H1 (cell line): ENCODE measurements around the gene GPR160. TPM values are rescaled to one million over a fixed set of nuclear protein-coding genes. Genes with fewer than 3 reads are reported as not detected.

Experiments used
- CTBP2 ChIP-seq: IDR thresholded peaks from 2 replicates; pipeline ENCODE4 v1.7.0; 2011; ENCODE audit warnings: borderline replicate concordance, mild to moderate bottlenecking, moderate library complexity, mixed read lengths, low read length; ENCODE audit not compliant: insufficient read depth, insufficient read length
- FOSL1 ChIP-seq: IDR thresholded peaks from 2 replicates; pipeline ENCODE4 v1.6.1; 2011; ENCODE audit warnings: mild to moderate bottlenecking, low read depth, low read length, moderate library complexity; ENCODE audit not compliant: insufficient read depth
- GTF2F1 ChIP-seq: IDR thresholded peaks from 2 replicates; pipeline ENCODE4 v1.6.1; 2012; ENCODE audit warnings: low read depth, low read length, improper control_type of control experiment, borderline replicate concordance
- POLR2A ChIP-seq, 2 experiments: IDR thresholded peaks; 1 replicate in 1 of 2; 2 replicates in 1 of 2; pipeline ENCODE4 v1.6.1; 2011; ENCODE audit warnings: low read depth in 2 of 2, low read length in 2 of 2, mild to moderate bottlenecking in 2 of 2; ENCODE audit errors: control extremely low read depth in 1 of 2
- RXRA ChIP-seq: IDR thresholded peaks from 2 replicates; pipeline ENCODE4 v1.6.1; 2011; ENCODE audit warnings: low read depth, mild to moderate bottlenecking, low read length, moderate library complexity; ENCODE audit not compliant: insufficient read depth
- polyA plus RNA-seq, 7 experiments: library from polyadenylated mRNA; depleted of rRNA in 3 of 7; stranded (reverse) in 5 of 7; unstranded in 2 of 7; fragments of >200 nt in 5 of 7; fragments of 200-250 nt in 2 of 7; gene quantifications; 1 replicate in 5 of 7; 2 replicates in 1 of 7; 4 replicates in 1 of 7; pipeline versions ENCODE4 v1.2.1 to v1.2.3, GENCODE V29; 2011 to 2013; ENCODE audit warnings: missing spikeins in 2 of 7, mixed read lengths in 2 of 7
- total RNA-seq: library from RNA; stranded (reverse); fragmentation: NEBNext Ultra II Directional; extraction: Animal tissue kit (Norgen Biotek cat#: 25700); gene quantifications from 2 replicates; pipeline ENCODE4 v1.2.1, GENCODE V29; 2021

GPR160 gene
- total and polyA plus RNA-seq, 2 of the 8 experiments (the other 6 are each of a cell fraction or from before 2014, with no cell fraction given) = 14.3 to 16.6 TPM

DNA sequence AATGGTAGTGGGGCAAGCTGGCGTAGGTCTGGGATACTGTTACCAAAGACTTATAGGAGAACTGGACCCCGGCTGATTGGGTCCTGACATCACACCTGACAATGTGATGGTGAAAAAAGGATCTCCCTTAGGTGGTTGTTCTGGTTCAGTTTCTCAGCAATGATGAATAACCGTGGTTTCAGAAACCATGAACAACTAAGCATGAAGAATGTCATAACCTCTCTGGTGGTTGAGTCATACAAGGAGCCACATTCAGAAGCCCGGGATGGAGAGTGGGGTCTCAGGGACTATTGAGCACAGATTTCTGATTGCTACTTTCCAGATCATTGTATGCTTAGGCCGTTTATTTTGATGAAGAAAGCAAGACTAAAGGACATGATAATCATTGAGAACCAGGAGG lies 17.4 kb downstream of the GPR160 start (continued):
- TF ChIP-seq RXRA (no peak), GTF2F1 (no peak), FOSL1 (no peak), CTBP2 (no peak), POLR2A (IDR thresholded peaks at IDR 0.05; ENCODE audit: control extremely low read depth in 1 of 2, low read depth in 2 of 2, low read length in 2 of 2) (no peak)
